Lung (tissue), 12 donors: Measurements from ENCODE around the gene RIN3. TPM values are rescaled to one million over a fixed set of nuclear protein-coding genes. Genes with fewer than 3 reads are reported as not detected.

Source experiments
- ATAC-seq: fragments of 200-7000 bp; cut with Tn5 transposase; one replicate; pipeline ENCODE4 v1.9.1; 2020; ENCODE audit warnings: moderate number of reproducible peaks; ENCODE audit not compliant: insufficient read depth, low FRiP score
- DNase-seq, 3 donors: peaks; one replicate each; pipeline ENCODE4 v3.0.0-alpha.2; 2013 to 2017
- H3K27ac ChIP-seq, 2 donors: one replicate each; pipeline ENCODE4 v1.5.1; 2013; ENCODE audit warnings: mild to moderate bottlenecking in 2 of 2, moderate library complexity in 2 of 2, control low read depth in 1 of 2, inconsistent platforms in 1 of 2, low read depth in 1 of 2, low read length in 1 of 2
- H3K27me3 ChIP-seq, 3 donors: one replicate each; pipeline ENCODE4 v1.5.1; 2013; ENCODE audit warnings: low read length in 2 of 3; ENCODE audit not compliant: control insufficient read depth in 3 of 3, insufficient read depth in 3 of 3
- H3K36me3 ChIP-seq, 4 donors: one replicate each; pipeline ENCODE4 v1.5.1; 2013; ENCODE audit warnings: low read length in 4 of 4, mild to moderate bottlenecking in 1 of 4, moderate library complexity in 1 of 4; ENCODE audit not compliant: control insufficient read depth in 4 of 4, insufficient read depth in 4 of 4
- H3K4me1 ChIP-seq, 5 donors: one replicate each; pipeline ENCODE4 v1.5.1; 2013; ENCODE audit warnings: low read length in 5 of 5, mild to moderate bottlenecking in 2 of 5, moderate library complexity in 1 of 5; ENCODE audit not compliant: control insufficient read depth in 5 of 5, insufficient read depth in 5 of 5
- H3K4me3 ChIP-seq: one replicate; pipeline ENCODE4 v1.5.1; 2013; ENCODE audit warnings: mild to moderate bottlenecking, control low read depth, moderate library complexity
- H3K9ac ChIP-seq, 2 donors: one replicate each; pipeline ENCODE4 v1.5.1; 2013; ENCODE audit warnings: low read length in 2 of 2, control low read depth in 1 of 2; ENCODE audit not compliant: insufficient read depth in 1 of 2
- H3K9me3 ChIP-seq, 4 donors: one replicate each; pipeline ENCODE4 v1.5.1; 2013; ENCODE audit warnings: low read length in 3 of 4, mild to moderate bottlenecking in 1 of 4, moderate library complexity in 1 of 4; ENCODE audit not compliant: control insufficient read depth in 4 of 4, insufficient read depth in 3 of 4
- CTCF ChIP-seq: IDR thresholded peaks from 2 replicates; pipeline ENCODE4 v1.5.1; 2012; ENCODE audit warnings: mild to moderate bottlenecking; ENCODE audit errors: control extremely low read depth, extremely low read depth
- WGBS, 2 donors: extraction: QIAGEN DNeasy Blood & Tissue Kit; methylation state at CpG; one replicate each; pipeline ENCODE4 v1.1.7; 2013; 5-methylcytosine and 5-hydroxymethylcytosine counted together
- polyA plus RNA-seq, 2 donors: library from polyadenylated mRNA; stranded (reverse); fragments of 200-250 nt; gene quantifications; one replicate each; pipeline ENCODE4 v1.2.1, GENCODE V29; 2013
- total RNA-seq, 2 donors: library from RNA; depleted of rRNA in 1 of 2; stranded (reverse); fragments of >200 nt in 1 of 2; gene quantifications; one replicate each; pipeline ENCODE4 v1.2.1, GENCODE V29; 2014 to 2021
- donor health status: control.
- donor health status: control.
- donor health status: Bipolar disorder and iron deficiency.
- donor health status: healthy.
- donor health status: DM: yes; HTN: yes; CAD: no.

RIN3 gene
- total and polyA plus RNA-seq, 4 donors: 19.3 to 55.5 (median 40.2) TPM

GRCh38 chr14:92475451-92476187, 38.0 kb upstream of the RIN3 start:
- no peaks in the 10 kb centered on the region for H3K27me3 ChIP-seq
- peaks cover 0 to 5% (median 1%) of the 10 kb centered on the region in 5 donors for H3K4me1 ChIP-seq
- 34 to 54% methylated on average over 14 of the region's 14 CpGs for WGBS, 2 donors
- DNase-seq: peak; percentile 38 to 75 (median 61)
- peak overlapping the region; percentile 7 to 24 for H3K27ac ChIP-seq
- no peak for ATAC-seq
- H3K9ac ChIP-seq: no peak overlapping the region
- no peaks in the 10 kb centered on the region for H3K9me3 ChIP-seq
- no peaks in the 10 kb centered on the region for H3K36me3 ChIP-seq
- TF ChIP-seq CTCF: no peak
- no peak overlapping the region for H3K4me3 ChIP-seq

- Histone ChIP-seq H3K9ac (no peak overlapping the region), H3K27me3 (no peaks in the 10 kb centered on the region), H3K4me1 (peaks cover 0 to 7% (median 2%) of the 10 kb centered on the region in 5 donors), H3K4me3 (no peak overlapping the region), H3K36me3 (no peaks in the 10 kb centered on the region), H3K9me3 (no peaks in the 10 kb centered on the region), H3K27ac (no peak overlapping the region)
- TF ChIP-seq CTCF: no peak
- DNase-seq (no peak), ATAC-seq (no peak)
- WGBS, 2 donors: 87 to 88% methylated on average over 3 of the region's 3 CpGs
Measured at GRCh38 chr14:92480856-92481255, 32.7 kb upstream of the RIN3 start.

GRCh38 chr14:92481386-92481785, 32.2 kb upstream of the RIN3 start:
- DNase-seq (peak in 1 of 3 donors; percentile 47), ATAC-seq (no peak)
- Histone ChIP-seq H3K9ac (no peak overlapping the region), H3K9me3 (no peaks in the 10 kb centered on the region), H3K4me3 (no peak overlapping the region), H3K4me1 (peaks cover 0 to 5% (median 0%) of the 10 kb centered on the region in 5 donors), H3K27ac (no peak overlapping the region), H3K27me3 (no peaks in the 10 kb centered on the region), H3K36me3 (no peaks in the 10 kb centered on the region)
- TF ChIP-seq CTCF: no peak
- 35 to 49% methylated on average over 1 of the region's 1 CpG for WGBS, 2 donors
